HEK293T (cell line): ENCODE results near the gene THOC1.

Experiments
- FOXA1 ChIP-seq: fragments of 450-650 bp; IDR thresholded peaks from 2 replicates; pipeline ENCODE4 v1.6.1; 2016; ENCODE audit warnings: mild to moderate bottlenecking
- FOXK2 ChIP-seq: fragments of 450-650 bp; IDR thresholded peaks from 2 replicates; pipeline ENCODE4 v1.6.1; 2016; ENCODE audit warnings: mild to moderate bottlenecking
- FOXM1 ChIP-seq: fragments of 450-650 bp; IDR thresholded peaks from 2 replicates; pipeline ENCODE4 v1.6.1; 2017; ENCODE audit warnings: mild to moderate bottlenecking, borderline replicate concordance

- no peak for TF ChIP-seq FOXK2
- TF ChIP-seq FOXA1, result no peak
- no peak for TF ChIP-seq FOXM1
These were observed 72.2 kb downstream of the THOC1 start for GRCh38 chr18:195651-196050.
